Neutrophil (primary cell): Measurements from ENCODE around the gene DAP3.
"Not testable (repeated sequence)": the region's sequence is repeated elsewhere in the genome, so short reads cannot be mapped to it uniquely, and the experiment has no call there.

Experiments
- H3K27ac ChIP-seq: fragments of 200-600 bp; sonication (generic); 2 replicates; pipeline ENCODE4 v1.5.1; 2016; ENCODE audit warnings: mild to moderate bottlenecking, moderate library complexity
- H3K27me3 ChIP-seq: fragments of 200-600 bp; sonication (generic); 2 replicates; pipeline ENCODE4 v1.6.0; 2016; ENCODE audit warnings: mild to moderate bottlenecking
- H3K36me3 ChIP-seq: fragments of 200-600 bp; sonication (generic); 2 replicates; pipeline ENCODE4 v1.5.1; 2017
- H3K4me1 ChIP-seq, 2 experiments: fragments of 200-600 bp in 1 of 2; sonication (generic) in 1 of 2; 1 replicate in 1 of 2; 2 replicates in 1 of 2; pipeline versions ENCODE4 v1.5.1 to v1.6.1; 2013 to 2016; ENCODE audit warnings: low read depth in 1 of 2, low read length in 1 of 2, mild to moderate bottlenecking in 1 of 2, moderate library complexity in 1 of 2; ENCODE audit not compliant: control insufficient read depth in 1 of 2, insufficient read depth in 1 of 2
- H3K4me3 ChIP-seq, 2 experiments: fragments of 200-600 bp in 1 of 2; sonication (generic) in 1 of 2; 1 replicate in 1 of 2; 2 replicates in 1 of 2; pipeline ENCODE4 v1.5.1; 2013 to 2016; ENCODE audit warnings: low read depth in 1 of 2, low read length in 1 of 2, mild to moderate bottlenecking in 1 of 2, moderate library complexity in 1 of 2
- H3K9me3 ChIP-seq: fragments of 200-600 bp; sonication (generic); 2 replicates; pipeline ENCODE4 v1.5.1; 2016
- CTCF ChIP-seq: fragments of 200-600 bp; sonication (generic); IDR thresholded peaks from 2 replicates; pipeline ENCODE4 v1.5.1; 2016; ENCODE audit warnings: antibody characterized with exemption

DAP3 gene

DNA sequence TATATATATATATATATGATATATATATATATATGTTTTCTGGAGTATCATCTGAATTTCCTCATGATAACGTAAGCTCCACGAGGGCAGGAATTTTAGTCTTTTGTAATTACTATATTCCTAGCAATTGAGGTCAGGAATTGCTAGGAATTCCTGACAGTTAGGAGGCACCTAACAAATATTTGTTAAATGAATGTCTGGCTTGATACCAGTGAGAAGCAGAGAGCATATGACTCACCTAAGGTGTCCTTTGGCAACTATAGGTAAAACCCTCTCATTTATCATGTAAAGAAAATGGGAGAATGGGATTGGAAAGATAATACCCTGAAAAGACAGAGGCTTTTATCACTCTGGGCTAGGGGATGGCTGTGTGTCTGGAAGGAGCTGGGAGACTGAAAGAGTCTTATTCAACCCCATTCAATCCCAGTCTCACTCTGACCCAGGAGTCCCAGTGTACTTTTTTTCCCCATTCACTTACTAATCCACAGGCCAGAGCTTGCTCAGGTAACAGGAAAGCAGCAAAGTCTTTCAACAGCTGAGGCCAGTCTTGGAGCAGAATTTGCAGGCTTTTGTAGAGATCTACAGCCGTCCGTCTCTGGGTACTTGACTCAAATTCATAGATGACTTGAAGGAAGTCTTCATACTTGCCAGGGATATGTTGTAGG is 71.2 kb downstream of the DAP3 start:
- no peak overlapping the region for H3K27ac ChIP-seq
- H3K36me3 ChIP-seq = peaks cover 51% of the 10 kb centered on the region
- H3K4me3 ChIP-seq = no peak overlapping the region

GRCh38 chr1:155760751-155761475 is 72.0 kb downstream of the DAP3 start:
- H3K36me3 ChIP-seq = peaks cover 53% of the 10 kb centered on the region
- no peaks in the 10 kb centered on the region for H3K9me3 ChIP-seq
- H3K4me1 ChIP-seq = peaks cover 34 to 42% of the 10 kb centered on the region in 2 experiments
- TF ChIP-seq CTCF = no peak
- no peak overlapping the region for H3K27ac ChIP-seq
- H3K4me3 ChIP-seq = no peak overlapping the region
- no peaks in the 10 kb centered on the region for H3K27me3 ChIP-seq

More for the DNA sequence above, 71.2 kb downstream of the DAP3 start:
- H3K27me3 ChIP-seq = no peaks in the 10 kb centered on the region
- no peaks in the 10 kb centered on the region for H3K9me3 ChIP-seq
- TF ChIP-seq CTCF = no peak
- H3K4me1 ChIP-seq = peaks cover 28 to 33% of the 10 kb centered on the region in 2 experiments

DNA sequence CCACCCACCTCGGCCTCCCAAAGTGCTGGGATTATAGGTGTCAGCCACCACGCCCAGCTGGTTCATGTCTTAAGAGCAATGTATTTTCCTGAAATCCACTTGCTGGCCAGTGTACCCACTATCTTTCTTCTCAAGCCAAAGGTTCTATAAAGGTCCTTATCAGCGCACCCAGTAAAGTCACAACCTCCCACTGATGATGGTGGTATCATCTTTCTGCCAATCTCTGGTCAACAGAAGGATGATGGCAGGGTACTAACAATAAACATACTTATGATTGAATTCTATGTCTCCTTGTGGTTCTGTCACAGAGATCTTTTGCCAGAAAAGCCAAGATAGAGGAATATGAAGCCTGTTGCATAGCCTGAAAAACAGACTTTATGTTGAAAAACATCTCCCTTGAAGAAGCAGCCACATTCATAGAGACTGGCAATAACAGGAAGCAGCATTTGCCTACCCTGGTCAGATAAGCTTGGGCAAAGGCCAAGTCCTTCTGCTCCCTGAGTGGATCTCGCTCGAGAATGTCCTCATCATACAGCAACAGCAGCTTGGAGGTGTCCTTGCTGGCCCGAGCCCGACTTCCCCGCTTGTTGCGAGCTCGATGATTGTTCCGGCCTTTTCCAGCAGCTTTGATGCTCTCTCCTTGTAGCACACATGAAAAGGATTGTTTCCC is 73.0 kb downstream of the DAP3 start:
- H3K4me3 ChIP-seq = no peak overlapping the region
- peaks cover 34 to 42% of the 10 kb centered on the region in 2 experiments for H3K4me1 ChIP-seq
- no peaks in the 10 kb centered on the region for H3K27me3 ChIP-seq
- H3K36me3 ChIP-seq = peaks cover 52% of the 10 kb centered on the region
- H3K27ac ChIP-seq = no peak overlapping the region
- no peak for TF ChIP-seq CTCF
- no peaks in the 10 kb centered on the region for H3K9me3 ChIP-seq

DNA sequence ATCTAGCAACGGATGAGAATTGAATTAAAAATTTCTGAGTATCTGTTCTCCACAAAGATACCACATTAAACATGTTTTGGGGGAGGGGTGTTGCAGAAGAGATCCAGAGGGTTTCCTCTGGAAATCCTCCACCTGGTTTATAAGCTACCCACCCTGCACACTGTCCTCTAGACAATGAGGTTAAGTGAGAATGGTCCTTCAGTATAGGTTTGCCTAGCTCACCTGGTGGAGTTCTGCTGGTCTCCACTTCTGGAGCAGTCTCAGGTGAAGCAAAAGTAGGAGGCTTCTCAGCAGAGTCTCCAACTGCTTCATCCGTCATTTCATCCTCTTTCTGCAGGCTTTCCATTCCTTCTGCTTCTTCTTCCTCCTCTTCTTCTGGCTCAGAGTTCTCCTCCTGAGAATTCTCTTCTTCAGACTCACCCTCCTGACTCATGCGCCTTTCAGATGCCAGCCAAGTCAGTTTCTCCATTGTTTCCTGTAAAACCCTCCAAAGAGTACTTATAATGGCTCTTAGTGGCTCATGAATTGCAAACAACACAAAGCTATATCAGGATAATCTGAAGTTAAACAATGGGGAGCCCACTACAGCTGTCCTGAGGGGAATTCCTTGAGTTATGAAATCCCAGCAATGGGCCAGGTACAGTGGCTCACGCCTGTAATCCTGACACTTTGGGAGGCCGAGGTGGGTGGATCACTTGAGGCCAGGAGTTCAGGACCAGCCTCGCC is 74.4 kb downstream of the DAP3 start:
- H3K4me3 ChIP-seq = peak overlapping the region in 1 of 2 experiments; percentile 51
- peaks cover 47% of the 10 kb centered on the region for H3K36me3 ChIP-seq
- H3K4me1 ChIP-seq = peaks cover 47 to 51% of the 10 kb centered on the region in 2 experiments
- not testable (repeated sequence) for H3K9me3 ChIP-seq, H3K27me3 ChIP-seq
- H3K27ac ChIP-seq = peak overlapping the region; percentile 86

DNA sequence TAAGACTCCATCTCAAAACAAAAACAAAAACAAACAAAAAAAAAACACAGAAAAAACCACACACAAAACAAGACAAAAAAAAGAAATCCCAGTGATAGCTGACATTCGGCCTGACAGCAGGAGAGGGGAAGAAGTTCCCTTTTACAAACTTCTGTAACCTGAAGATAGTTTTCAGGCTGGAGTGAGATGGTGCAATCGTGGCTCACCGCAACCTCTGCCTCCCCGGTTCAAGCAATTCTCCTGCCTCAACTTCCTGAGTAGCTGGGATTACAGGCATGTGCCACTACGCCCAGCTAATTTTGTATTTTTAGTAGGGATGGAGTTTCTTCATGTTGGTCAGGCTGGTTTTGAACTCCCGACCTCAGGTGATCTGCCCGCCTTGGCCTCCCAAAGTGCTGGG is 75.1 kb downstream of the DAP3 start:
- Histone ChIP-seq H3K27ac (peak overlapping the region; percentile 86), H3K4me3 (peak overlapping the region; percentile 5 to 51), H3K36me3 (peaks cover 44% of the 10 kb centered on the region), H3K4me1 (peaks cover 47 to 51% of the 10 kb centered on the region in 2 experiments)
- H3K9me3 ChIP-seq, H3K27me3 ChIP-seq: not testable (repeated sequence)

GRCh38 chr1:155767399-155767989 is 78.6 kb downstream of the DAP3 start:
- H3K36me3 ChIP-seq = peaks cover 49% of the 10 kb centered on the region
- H3K27ac ChIP-seq = peak overlapping the region; percentile 70
- H3K27me3 ChIP-seq, H3K4me3 ChIP-seq, H3K9me3 ChIP-seq: not testable (repeated sequence)
- peaks cover 43 to 45% of the 10 kb centered on the region in 2 experiments for H3K4me1 ChIP-seq
